SKM-1 treated with dmso at 0.1 percent for 144 hours (cell line): ENCODE data around the gene TBC1D10A.
"Not testable (repeated sequence)": the region's sequence is repeated elsewhere in the genome, so short reads cannot be mapped to it uniquely, and the experiment has no call there.

Experiments
- DNase-seq: peaks from one replicate; lab custom pipeline; 2025; ENCODE audit not compliant: unreplicated experiment; lab: John Stamatoyannopoulos, UW

The TBC1D10A gene

DNA sequence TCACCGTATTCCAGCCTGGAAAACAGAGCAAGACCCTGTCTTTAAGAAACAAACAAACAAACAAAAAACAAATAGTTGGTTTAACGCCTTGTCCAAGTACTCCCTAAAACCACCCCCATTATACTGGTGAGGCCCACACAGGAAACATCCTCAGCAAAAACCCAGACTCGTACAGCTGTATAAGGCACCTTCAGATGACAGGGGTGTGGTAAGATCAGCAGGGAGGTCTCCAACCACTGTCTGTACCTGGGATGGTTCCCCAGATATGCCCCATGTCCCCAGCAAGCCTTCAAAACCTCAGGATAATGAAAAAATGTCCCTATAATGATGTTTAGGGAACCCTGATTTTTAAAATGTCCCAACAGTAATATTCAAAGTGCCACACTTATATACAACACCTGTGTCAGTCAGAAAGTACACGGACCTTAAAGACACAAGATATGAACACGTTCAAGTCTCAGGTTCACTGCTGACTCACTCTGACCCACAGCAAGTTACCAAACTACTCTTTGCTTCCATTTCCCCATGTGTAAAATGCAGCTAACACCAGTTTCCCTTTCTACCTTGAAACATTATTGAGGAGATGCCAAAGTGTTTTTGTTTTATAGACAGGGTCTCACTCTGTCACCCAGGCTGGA is 20.6 kb upstream of the TBC1D10A start:
- no peak for DNase-seq

DNA sequence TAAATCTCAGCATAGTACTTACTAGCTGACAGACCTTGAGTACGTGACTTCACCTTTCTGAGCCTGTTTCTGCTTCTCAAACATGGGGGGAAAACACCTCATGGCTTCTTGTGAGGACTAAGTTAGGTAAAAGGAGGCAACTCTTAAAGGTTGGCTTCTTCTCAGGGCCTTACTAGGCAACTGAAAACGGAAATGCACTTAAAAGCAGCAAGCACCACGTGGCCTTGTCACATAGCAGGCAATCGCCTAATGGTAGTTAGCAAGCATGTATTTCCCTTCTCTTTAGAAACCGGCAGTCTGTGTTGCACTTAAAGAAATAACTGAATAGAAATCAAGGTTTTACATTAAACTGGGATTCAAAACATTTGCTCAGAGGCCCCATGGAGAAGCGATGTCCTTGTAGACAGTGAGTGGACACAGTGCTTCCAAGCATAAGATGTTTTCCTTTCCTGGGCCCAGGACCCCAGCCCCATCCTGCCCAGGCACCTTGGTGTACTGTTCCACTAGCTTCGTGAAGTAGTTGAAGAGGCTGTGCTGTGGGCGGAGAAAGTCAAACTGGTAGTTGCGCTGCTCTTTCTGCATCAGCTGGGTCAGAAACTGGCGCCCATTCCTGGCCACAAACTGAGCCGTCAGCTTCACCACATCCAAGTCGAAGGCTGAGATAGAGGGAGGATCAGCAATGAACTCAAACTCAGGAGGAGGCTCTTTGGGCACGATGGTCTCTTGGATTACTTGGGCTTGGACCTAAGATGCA is 17.9 kb upstream of the TBC1D10A start:
- no peak for DNase-seq

DNA sequence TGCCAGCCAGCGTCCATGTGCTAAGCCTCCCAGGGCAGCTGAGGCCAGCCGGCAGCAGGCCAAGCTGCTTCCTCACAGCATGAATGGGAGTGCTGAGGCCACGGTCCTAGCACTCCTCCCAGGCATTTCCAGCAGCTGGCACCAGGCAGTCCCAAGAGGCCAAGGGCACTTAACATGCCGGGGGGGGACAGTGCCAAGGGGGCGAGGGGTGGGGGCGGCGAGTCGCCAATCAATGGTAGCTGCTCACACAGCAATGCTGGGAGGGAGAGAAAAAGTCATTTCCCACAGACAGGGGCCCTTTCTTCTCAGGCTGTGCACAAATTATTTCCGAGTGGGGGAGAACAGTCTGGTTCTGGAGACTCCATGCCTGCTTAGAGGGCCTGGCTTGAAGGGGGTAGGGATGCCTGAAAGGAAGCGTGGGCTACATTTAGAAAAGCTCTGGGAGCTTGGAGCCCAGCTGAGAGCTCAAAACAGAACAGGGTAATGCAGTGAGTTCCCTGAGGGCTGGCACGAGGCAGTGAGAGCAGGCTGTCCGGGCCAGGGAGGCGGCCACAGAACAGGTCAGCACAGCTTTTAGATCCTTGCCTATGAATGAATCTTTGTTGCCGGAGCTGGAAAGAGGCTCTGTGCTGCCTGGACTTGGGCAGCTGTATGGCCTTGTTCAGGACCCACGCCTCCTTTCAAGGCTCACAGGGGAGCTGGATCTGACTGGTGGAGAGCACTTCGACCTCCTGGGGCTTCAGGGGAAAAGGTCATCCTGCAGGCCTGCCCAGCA is 14.4 kb upstream of the TBC1D10A start:
- no peak for DNase-seq

DNA sequence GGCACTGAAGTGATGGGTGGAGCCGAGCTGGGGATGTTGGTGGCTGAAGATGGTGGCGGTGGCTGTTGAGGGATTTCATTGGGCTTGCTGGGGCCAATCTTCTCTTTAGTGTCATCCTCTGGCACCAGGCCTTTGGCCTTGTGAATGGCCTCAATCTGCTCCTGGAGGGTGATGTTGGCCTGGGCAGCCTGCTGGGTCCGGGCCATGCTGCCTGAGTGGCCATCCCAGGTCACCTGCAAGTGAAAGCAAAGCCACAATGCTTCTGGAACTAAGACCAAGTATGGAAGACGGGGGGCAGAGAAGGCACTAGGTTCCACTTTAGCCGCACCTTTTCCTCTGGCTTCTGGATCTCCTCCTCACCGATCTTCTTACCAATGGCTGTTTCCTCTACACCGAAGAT is 12.1 kb upstream of the TBC1D10A start:
- DNase-seq = no peak

DNA sequence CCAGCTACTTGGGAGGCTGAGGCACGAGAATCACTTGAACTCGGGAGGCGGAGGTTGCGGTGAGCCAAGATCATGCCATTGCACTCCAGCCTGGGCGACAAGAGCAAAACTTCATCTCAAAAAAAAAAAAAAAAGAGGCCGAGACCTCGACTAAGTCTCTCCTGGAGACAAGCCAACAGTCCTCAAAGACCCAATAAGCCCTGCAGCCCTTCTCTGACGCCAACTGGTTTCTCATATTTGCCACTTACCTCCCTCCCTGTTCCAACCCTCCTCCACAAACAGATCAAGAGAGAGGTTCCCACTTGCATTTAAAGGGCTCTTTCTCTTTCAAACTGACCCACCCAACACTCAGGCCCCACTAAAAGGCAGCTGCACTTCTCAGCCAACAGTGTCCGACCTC is 11.6 kb upstream of the TBC1D10A start:
- not testable (repeated sequence) for DNase-seq

DNA sequence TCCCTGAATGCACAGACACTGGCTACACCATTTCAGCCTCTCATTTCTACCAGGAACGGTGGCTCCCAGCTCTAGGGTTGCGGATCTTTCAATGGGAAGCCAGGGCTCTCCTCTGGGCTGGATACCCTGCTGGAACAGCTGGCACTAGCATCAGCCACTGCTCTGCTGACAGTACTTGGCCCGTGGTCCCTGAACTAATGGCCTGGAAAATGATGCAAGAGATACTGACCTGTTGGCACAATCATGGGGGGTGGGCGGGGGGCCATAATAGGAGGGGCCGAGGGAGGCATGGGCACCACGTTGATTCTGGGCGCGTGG is 10.7 kb upstream of the TBC1D10A start:
- DNase-seq = no peak

DNA sequence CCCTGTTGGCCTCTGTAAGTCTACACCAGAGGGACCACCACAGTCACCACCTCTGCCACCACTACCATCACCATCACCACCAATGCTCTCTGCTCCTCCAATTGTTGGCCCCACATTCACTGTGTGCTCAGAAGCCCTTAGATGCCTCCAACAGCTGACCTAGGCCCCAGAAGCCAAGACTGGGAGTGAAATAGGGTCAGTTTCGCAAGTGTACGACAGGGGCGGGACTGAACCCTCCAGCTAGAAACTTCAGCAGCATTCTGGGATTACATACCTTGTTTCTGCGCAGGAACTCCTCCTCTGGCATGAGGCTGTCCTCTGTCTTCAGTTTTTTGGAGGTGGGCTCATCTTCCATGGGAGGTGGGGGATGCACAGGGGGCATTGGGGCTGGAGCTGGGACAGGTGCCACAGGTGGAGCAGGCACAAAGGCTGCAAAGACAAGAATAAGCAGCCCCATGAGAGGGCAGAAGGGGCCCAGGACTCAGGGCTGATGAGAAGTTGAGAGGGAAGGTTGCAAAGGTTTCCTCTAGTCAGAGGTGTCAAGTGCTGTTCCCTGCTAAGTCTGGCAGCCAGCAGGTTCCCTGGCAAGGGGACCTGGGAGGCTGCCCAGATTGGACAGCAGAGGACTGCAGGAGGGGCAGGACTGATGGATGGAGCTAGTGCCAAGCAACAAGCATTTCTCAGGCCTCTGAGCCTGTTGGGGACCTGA is 10.2 kb upstream of the TBC1D10A start:
- no peak for DNase-seq

DNA sequence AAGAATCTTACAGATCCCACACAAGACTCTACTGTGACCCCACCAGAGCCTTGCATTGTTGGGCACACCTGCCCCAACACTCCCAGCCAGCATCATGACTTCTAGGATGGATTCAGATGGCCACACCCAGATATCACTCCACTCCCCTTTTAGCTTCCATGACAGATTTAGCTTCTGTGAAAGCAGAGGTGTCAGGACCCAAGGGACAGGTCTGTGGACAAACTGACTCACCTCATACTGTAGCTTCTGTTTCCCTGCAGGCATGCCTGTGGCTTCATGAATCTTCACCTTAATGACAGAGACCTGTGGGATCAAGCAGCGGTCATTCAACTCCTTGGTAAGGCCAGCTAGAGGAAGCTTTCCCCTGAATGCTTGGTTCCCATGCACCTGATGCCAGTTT is 8.5 kb upstream of the TBC1D10A start:
- no peak for DNase-seq

DNA sequence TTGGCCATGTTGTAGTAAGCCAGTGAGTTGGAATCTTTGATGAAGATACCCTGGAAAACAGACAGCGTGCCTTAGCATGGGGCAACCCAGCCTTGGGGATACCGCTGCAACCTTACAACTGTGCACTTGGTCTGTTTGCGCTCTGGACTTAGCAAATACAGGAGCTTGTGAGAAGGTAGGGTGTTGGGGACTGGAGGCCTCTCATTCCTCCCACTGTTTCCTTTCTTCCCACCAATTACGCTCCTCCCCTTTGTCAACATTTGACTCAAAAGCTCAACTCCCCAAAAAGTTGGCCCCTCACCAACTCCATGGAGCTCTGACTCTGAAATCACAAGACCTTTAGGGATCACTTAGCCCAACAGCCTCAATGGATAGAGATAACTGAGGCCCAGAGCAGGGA is 7.9 kb upstream of the TBC1D10A start:
- no peak for DNase-seq

DNA sequence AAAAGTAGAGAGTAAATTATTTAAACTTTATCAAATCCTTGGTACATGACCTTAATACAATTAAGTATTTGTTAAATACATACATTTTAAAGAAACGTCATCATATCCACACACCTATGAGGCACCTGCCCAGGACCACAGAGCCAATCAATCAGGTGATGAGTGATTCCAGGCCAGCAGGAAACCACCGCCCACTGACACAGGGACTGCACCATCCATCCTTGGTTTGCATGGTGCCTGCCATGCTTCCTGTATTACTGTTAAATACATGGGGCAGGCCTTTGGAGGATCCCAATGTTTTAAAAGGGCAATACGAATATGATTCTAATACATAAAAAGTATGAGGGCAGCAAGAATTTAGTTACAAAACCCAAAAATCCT is 7.0 kb upstream of the TBC1D10A start:
- no peak for DNase-seq

DNA sequence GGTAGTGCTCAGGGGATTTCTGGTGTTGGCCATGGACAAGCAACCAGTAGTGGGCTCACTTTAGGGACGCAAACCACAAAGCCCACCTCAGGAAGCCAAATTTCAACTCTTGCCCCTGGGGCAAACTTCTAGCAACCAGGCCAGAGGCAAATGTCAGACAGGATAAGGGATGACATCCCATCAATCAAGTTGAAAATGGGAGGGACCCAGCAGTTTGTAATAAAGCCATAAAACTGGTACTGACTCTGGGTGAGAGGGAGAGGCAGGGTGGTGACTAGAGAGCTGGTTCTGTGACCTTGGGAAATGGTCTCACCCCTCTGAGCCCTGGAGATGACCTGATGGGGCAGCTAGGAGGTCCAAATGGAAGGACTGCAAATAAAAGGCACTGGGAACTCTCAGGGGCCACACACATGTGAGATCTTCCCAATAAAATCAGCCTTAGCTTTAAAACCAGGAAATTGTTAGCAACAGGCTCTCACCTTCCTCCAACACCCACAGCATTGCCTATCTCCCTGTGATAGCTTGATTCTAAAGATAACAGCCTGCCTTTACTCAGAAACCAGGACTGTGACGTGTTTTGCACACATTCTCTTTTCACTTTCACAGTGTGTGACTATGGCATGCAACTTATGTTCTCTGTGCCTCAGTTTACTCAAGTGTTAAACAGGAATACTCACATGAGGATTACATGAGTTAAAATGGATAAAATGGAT is 6.4 kb upstream of the TBC1D10A start:
- no peak for DNase-seq

DNA sequence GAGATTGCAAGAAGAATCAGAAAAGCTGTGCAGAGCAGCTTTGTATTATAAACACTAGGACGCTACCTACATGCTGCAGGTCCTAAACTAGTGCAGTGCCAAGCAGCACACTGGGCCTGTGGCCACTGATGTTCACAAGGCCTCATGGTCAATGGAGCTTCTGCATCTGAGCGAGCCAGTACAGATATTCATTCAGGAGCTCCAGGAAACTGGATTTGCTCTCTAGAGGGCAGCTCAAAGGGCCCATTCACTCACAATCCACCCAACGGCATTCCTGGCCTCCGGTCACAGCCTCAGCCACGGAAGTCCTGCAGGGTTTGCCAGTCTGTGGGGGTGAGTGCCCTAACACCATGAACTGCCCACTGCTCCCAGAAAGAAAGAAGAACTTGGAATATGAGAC is 5.8 kb upstream of the TBC1D10A start:
- no peak for DNase-seq

DNA sequence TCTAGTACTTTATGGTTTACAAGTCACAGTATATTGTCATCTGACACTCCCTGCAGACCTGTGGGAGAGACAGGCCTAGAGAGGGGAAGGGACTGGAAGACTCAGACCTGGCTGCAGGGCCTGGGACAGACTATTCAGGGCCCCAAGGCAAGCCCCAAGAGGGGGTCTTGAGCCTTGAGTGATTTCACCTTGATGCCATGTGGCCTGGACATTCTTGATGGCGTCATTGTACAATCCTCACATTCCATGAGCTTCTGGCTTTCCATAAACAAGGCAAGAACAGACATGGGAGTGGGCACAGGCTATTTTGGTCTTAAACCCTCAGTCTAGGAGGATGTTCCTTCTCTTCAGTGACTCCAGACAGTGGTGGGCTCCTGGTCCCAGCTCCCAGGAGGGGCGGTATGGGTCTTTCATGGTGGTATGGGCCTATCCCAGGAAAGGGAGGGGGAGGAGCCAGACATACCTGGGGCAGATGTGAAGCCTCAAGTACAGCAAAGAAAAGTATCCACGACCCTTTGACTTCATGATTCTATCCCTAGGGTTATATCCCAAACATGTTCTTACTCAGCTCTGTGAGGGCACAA is 1.8 kb upstream of the TBC1D10A start:
- no peak for DNase-seq

DNA sequence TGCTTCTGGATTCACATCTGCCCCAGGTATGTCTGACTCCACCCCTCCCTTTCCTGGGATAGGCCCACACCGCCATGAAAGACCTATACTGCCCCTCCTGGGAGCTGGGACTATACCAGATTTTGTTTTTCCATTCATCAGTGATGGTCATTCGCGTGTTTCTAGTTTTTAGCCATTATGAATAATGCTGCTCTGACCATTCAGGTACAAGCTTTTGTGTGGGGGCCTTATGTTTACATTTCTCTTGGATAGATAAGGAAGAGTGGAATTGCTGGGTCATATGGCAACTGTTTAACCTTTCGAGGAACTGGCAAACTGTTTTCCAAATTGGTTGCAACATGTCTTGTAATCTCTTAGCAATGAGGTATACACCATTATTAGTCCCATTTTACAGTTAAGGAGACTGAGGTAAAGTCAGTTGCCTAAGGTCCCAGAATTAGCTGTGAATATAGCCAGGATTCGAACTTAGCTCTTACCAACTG is 1.2 kb upstream of the TBC1D10A start:
- no peak for DNase-seq

DNA sequence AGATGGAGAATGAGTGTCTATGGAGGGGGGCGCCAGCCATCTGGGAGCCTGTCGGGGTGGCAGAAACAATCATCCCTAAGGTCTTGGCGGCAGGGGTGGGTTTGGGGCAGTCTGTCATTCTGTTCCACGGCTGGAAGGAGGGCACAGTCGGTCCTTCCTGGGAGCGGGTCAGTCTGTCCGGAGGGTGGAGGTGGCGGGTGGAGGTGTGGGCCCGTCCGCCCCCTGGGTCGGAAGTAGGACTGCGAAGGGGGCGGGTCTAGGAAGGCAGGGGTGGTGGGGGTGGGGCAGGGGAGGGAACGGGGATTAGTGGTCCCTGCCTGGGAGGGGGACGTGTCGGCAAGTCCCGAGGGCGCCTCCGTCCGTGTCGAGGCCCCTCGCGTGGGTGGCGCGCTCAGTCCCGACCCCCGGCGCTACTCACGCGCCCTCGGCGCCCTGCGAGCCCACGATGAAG is 461 bp downstream of the TBC1D10A start:
- no peak for DNase-seq

DNA sequence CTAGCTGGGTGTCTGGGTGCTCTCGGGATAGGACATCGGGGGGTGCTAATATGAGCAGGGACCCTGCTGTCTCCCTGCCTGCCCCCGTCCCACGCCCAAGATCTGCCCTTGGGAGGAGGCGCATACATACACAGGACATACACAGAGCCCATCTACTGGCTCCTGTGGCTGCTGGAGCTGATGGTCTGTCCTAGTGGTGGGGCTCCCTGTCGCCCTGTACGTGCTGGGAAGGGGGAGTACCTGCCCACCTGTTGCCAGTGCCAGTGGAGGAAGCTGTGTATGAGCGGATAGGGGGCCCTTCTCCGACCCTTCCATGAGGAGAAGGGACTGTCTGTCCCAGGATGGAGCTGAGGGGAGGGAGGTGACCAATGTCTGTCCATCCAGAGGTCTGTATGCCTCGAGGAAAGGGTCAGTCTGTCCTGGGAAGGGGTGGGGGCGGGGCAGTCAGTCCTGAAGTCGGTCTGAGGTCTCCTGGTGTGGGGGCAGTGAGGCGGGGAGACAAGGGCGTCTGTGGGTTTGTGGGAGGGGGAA is 952 bp downstream of the TBC1D10A start:
- DNase-seq = no peak

DNA sequence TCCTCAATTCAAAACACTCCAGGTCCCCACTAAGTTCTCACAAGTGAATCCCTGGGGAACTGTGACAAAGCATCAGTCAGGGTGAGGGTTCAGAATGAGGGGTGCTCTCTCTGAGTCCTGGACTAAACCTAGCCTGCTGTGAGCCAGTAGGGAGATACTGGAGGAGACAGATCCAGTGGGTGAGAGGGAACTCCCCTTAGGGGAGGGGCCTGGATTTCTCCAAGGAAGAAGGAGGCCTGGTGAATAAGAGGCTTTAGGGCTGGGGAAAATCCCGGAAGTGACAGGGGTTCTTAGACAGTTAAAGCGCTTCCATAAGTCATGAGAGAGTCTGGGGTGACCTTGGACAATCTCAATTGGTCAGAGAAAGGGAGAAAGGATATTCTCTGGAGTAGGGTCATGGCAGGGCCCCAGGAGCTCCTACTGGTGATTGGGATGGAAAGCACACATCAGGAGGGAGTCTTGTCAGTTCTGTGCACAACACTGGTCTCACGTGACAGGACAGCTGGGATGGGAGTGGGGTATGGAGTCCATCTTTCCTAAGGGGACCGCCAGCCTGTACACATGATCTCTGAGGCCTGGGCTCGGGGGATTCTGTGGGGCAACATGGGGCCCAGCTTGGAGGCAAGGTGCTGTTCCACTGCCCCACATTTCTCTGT is 1.5 kb downstream of the TBC1D10A start:
- no peak for DNase-seq

DNA sequence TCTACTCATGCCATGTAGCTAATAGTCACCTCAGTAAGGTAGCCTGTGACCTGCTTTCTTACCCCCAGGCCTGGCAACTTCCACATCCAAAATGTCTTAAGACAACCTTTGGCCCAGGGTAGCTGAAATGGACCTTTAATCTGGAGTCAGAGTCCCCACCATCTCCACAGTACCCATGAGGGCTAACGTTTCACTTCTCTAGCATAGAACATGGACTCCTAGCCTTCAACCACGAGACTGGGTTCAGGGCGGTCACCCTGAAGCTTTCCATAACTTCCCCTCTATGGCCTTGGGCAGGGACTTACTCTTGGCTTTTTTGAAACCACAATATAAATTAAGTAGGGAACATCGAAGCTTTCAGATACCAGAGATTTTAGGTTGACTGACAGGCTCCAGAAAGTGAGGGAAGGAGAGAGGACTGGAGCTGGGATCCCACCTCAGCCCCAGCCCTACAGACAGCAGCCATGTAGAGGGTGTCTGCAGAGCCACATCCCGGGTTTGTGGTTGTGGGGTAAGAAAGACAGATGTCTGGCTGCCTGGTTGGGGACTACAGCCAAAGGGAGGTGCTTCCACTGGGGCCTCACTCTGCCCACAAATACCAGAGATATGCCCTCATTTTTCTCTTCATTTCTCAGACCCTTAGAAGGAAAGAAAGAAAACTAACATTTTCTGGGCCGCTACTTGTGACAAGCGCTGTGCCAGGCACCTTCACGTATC is 2.6 kb downstream of the TBC1D10A start:
- no peak for DNase-seq

DNA sequence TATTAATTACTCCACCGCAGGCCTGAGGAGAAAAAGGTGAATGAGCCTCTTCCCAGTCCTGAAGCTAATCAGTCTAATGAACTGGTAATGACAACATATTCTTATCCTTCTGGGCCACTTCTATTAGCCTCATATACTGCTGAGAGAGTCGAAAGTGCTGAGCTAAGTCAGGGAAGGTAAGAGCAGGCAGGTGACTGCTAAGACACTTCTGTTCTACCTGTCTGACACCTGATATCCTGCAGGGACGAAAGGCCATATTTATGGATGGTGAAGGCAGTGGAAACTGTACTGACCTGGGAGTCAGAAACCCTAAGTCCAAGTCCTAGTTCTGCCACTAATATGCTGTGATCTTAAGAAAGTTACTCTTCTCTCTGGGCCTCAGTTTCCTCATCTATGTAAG is 3.5 kb downstream of the TBC1D10A start:
- DNase-seq = no peak
